Ishikawa (cell line): ENCODE results near the gene KCNJ6.

ENCODE experiments used
- CREB1 ChIP-seq: IDR thresholded peaks from 2 replicates; pipeline ENCODE4 v1.6.1; 2012; ENCODE audit warnings: low read depth
- EP300 ChIP-seq: IDR thresholded peaks from 2 replicates; pipeline ENCODE4 v1.6.1; 2012; ENCODE audit warnings: borderline replicate concordance
- RAD21 ChIP-seq: IDR thresholded peaks from 2 replicates; pipeline ENCODE4 v1.6.1; 2012; ENCODE audit warnings: low read depth
- REST ChIP-seq: IDR thresholded peaks from 2 replicates; pipeline ENCODE4 v1.6.1; 2012; ENCODE audit warnings: low read depth, mild to moderate bottlenecking
- YY1 ChIP-seq: IDR thresholded peaks from 2 replicates; pipeline ENCODE4 v1.6.1; 2012; ENCODE audit warnings: low read depth
- TF ChIP-seq, protein P1 (sequence below): IDR thresholded peaks from 2 replicates; pipeline ENCODE4 v1.6.1; 2012
- TF ChIP-seq, protein P2 (sequence below): IDR thresholded peaks from 2 replicates; pipeline ENCODE4 v1.6.1; 2012

GRCh38 chr21:37626320-37626719 is 289.9 kb downstream of the KCNJ6 start:
- TF ChIP-seq EP300 (no peak), YY1 (no peak), RAD21 (no peak), CREB1 (no peak), REST (no peak)
- TF ChIP-seq, protein P1, sequence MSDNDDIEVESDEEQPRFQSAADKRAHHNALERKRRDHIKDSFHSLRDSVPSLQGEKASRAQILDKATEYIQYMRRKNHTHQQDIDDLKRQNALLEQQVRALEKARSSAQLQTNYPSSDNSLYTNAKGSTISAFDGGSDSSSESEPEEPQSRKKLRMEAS = no peak
- TF ChIP-seq, protein P2, sequence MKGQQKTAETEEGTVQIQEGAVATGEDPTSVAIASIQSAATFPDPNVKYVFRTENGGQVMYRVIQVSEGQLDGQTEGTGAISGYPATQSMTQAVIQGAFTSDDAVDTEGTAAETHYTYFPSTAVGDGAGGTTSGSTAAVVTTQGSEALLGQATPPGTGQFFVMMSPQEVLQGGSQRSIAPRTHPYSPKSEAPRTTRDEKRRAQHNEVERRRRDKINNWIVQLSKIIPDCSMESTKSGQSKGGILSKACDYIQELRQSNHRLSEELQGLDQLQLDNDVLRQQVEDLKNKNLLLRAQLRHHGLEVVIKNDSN = no peak
